T1000 (cell line): ENCODE results near the gene CMTM8.

ENCODE experiments used
- DNase-seq: peaks from one replicate; lab custom pipeline; 2025; ENCODE audit warnings: mixed read lengths; lab: John Stamatoyannopoulos, UW

CMTM8 gene

DNA sequence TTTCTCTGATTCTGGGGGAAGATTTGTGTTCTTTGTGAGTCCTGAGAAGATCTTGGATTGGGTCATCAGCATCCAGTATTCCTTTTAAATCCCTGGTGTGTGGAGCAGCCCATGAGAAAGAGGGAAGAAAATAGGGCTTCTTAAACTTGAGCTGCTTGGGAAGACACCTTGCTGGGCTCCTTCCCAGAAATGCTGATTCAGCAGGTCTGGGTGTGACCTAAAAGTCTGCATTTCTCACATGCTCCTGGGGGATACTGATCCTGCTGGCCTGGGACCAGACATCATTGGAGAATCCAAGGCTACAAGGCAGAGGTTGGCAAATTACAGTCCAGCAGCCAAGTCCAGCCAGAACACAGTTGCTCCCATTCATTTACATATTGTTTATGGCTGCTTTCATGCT lies 99.0 kb downstream of the CMTM8 start:
- DNase-seq = no peak

- DNase-seq = no peak
Observed at GRCh38 chr3:32340039-32340438, 101.6 kb downstream of the CMTM8 start.

DNA sequence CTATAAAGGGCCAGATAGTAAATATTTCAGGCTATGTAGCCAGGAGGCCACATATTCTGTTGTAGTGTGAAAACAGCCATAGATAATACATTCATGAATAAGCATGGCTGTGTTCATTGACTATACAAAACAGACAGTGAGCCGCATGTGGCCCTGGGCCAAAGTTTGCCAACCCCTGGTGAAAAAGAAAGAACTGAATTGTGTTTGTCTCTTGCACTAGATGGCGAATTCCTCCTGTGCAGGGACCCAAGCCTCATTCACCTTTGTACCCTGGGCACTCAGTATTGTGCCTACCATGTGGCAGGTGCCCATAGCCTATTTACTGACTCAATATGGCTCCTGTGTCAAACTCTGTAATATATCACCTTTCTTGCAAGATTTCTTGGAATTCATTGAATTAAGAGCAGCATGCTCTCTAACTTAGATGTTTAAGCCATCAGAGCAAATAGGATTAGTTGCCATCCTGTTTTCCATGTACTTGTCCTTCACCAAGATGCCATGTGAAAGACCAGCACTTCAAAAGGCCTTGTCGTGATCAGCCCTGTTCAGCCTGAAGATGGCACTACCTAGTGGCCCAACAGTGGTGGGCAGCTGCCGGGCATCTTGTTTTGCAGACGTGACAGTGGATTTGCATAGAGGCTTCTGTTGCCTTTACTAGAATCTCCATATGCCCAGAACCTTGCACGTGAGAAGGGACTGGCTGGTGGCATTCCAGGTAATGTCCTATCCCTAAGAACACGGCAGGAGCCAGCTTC lies 102.3 kb downstream of the CMTM8 start:
- DNase-seq = no peak

DNA sequence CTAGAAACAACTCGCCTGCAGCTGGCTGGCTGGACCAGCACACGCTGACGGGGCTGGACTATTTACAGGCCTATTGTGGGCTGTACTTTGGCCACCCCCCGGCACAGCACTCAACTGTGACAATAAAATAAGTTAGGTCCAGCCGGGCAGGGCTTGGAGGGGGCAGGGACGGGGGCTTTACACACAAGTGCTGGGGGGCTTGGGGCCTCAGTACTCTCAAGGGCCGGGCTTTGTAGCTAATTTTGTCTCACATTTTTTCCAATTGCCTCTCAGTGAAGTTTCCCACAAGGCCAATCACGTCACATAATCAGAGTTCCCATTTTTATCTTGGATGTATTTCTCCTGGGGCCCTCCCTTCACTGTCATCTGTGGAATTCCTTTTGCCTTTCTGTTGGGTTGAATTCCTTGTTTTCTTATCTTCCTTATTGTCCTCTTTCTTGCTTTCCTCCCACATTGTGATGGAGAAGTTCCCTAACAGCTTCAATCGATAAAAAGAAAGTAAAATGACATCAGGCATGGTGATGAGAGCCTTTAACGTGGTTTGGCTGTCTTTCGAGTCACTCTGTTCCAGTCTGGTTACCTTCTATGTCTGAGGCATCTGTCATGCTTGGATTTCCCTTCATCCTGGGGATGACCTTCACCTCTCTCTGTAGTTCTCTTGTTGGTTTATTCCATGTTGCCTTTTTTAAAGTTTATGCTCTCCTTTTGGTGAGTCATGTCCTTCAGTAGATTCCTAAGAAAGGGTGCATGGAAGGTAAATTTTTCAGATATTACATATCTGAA lies 109.1 kb downstream of the CMTM8 start:
- DNase-seq = no peak

- DNase-seq = no peak
Observed at GRCh38 chr3:32349184-32349583, 110.7 kb downstream of the CMTM8 start.

DNA sequence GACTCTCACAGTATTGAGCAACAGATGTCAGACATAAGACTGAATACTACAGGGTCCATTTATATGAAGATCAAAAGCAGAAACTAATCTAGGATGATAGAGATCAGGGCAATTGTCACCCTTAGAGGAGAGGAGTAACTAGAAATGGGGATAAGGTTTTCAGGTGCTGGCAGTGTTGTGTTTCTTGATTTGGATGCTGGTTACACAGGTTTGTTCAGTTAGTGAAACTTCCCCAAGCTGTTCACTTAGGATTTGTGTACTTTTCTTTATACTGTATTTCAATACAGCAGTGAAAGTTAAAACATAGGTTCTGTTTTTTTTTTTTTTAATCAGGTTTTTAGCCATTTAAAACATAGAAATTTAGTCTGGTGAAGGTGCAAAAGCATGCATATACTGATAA lies 114.1 kb downstream of the CMTM8 start:
- no peak for DNase-seq

- no peak for DNase-seq
Observed at GRCh38 chr3:32353351-32353750, 114.9 kb downstream of the CMTM8 start.

DNA sequence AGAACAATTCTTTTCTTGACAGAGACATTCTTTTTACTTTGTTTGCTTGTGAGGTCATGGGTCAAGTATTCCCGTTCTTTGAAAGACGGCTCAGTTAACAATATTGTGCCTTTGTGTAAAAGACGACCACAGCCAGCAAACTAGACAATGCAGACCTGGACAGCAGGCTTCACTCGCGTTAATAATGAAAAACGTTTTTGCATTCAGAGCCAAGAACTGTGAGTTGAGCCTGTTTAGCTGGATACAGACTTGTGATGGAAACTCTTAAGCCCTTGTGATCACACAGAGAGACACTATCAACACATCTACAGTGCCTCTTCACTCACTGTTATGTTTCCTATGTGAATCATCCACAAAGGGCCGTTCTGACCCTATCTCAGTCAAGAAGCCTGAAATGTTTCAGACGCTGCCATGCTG lies 115.9 kb downstream of the CMTM8 start:
- DNase-seq = no peak

DNA sequence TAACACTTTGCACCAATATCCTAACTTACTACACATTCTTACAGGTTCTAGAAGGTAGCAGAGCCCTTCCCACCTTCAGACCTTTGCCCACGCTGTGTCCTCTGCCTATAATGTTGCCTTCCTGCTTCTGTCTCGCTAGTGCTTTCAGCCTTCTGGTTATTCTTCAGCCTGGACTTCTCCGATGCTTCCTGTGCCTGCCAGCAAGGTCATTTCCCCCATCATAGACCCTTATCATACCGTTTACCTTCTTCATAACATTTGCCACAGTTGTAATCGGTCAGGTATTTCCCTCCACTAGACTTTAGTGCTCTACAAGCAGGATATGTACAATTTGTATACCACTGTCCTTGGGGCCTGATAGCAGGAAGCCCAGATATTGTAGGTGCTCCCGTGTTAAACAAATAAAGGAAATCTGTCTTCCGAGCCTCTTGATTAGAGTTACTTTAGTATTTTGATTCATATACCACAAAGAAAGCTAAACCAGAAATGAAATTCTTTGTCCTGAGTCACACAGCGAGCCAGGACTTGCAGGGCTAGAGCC lies 117.3 kb downstream of the CMTM8 start:
- DNase-seq = no peak

- no peak for DNase-seq
Observed at GRCh38 chr3:32359766-32360492, 121.4 kb downstream of the CMTM8 start.

- DNase-seq = no peak
Observed at GRCh38 chr3:32360493-32360827, 122.0 kb downstream of the CMTM8 start.

- no peak for DNase-seq
Observed at GRCh38 chr3:32366638-32367397, 128.3 kb downstream of the CMTM8 start.

DNA sequence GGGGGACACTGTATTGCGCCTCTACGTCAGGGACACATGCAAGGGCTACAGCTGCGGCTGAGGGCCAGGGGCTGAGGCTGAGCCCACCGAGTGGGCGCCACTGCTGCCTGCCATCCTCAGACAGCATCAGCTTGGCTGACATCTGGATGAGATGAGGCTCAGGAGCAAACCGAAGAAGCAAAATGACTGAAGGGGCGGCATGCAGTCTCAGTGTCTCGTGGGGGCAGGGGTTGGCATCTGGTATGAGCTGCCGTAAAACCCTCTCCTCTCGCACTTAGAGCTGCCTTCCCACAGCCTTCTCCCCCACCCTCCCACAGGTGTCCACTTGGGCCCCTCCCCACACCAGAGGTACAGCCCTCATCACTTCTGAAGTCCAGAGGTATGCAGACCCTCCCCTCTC lies 129.0 kb downstream of the CMTM8 start:
- no peak for DNase-seq

- no peak for DNase-seq
Observed at GRCh38 chr3:32371461-32372212, 133.2 kb downstream of the CMTM8 start.

GRCh38 chr3:32372213-32372490 lies 133.7 kb downstream of the CMTM8 start:
- no peak for DNase-seq

GRCh38 chr3:32373276-32373675 lies 134.8 kb downstream of the CMTM8 start:
- DNase-seq = no peak

DNA sequence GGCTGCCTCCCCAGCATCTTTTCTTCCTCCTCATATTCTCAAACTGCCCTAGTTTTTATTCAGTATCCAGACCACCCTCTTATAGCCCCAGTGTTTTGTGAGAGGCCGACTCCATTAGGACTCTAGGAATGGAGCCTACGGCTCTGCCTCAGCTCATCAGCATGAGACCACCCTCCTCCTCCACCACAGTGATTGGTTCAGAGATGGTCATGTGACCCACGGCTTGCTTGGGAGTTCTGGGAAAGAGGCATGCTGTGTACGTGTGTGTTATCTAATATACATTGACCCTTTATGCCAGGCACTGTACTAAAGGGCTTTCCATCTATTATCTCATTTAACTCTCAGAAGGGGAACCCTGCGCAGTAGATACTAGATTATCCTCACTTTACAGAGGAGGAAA lies 135.4 kb downstream of the CMTM8 start:
- DNase-seq = no peak

DNA sequence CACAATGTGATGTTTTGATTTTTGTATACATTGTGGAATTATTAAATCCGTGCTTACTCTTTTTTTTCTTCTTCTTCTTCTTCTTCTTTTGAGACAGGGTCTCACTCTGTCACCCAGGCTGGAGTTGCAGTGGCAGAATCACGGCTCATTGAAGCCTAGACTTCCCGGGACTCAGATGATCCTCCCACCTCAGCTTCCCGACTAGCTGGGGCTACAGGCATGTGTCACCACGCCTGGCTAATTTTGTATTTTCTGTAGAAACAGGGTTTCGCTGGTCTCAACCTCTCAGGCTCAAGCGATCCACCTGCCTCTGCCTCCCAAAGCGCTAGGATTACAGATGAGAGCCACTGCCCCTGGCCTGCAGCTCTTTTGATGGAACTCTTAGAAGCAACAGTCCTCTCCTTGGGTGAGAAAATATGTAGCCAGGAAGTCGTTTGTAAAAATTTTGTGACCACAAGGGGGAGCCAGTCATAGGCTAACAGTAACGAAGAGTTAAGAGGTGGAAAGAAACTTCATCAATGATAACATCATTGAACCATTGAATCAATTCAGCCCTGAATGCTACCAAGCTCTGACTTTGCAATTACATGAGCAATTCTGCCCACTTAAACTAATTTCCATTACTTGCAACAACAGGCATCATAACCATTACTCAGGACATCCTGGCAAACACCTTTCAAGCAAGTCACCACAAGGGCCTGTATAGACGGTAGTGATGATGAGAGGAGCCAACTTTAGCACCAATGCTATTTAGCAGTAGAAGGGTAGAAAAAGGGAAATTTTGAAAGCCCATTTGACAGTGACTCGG lies 136.5 kb downstream of the CMTM8 start:
- DNase-seq = no peak

- DNase-seq = no peak
Observed at GRCh38 chr3:32375596-32375930, 137.1 kb downstream of the CMTM8 start.

- no peak for DNase-seq
Observed at GRCh38 chr3:32376115-32376514, 137.6 kb downstream of the CMTM8 start.
